Stomach (tissue), 9 donors: ENCODE results near the gene PARD6G. TPM values are rescaled to one million over a fixed set of nuclear protein-coding genes. Genes with fewer than 3 reads are reported as not detected.
A peak's percentile ranks its signal among the peaks of the same experiment; 100 is the strongest.

Experiments used
- DNase-seq, 2 donors: peaks; one replicate each; pipeline versions ENCODE4 v3.0.0 to v3.0.0-alpha.2; 2013 to 2019
- H3K27ac ChIP-seq, 5 donors: fragments of 200-600 bp in 4 of 5; sonication (generic) in 4 of 5; one replicate each; pipeline ENCODE4 v1.5.1; 2013 to 2019; ENCODE audit warnings: mild to moderate bottlenecking in 1 of 5, moderate library complexity in 1 of 5
- H3K27me3 ChIP-seq, 3 donors: fragments of 200-600 bp; sonication (generic); one replicate each; pipeline ENCODE4 v1.5.1; 2017 to 2019; ENCODE audit warnings: mixed run types in 1 of 3
- H3K36me3 ChIP-seq, 4 donors: fragments of 200-600 bp; sonication (generic); 1 replicate in 3 of 4; 2 replicates in 1 of 4; pipeline ENCODE4 v1.5.1; 2016 to 2019
- H3K4me1 ChIP-seq, 4 donors: fragments of 200-600 bp; sonication (generic); one replicate each; pipeline ENCODE4 v1.5.1; 2016 to 2019
- H3K4me3 ChIP-seq, 4 donors: fragments of 200-600 bp; sonication (generic) in 3 of 4; one replicate each; pipeline ENCODE4 v1.5.1; 2016 to 2019; ENCODE audit warnings: mild to moderate bottlenecking in 1 of 4
- H3K9me3 ChIP-seq, 4 donors: fragments of 200-600 bp; sonication (generic); one replicate each; pipeline ENCODE4 v1.5.1; 2016 to 2019
- EP300 ChIP-seq: sonication (generic); formaldehyde crosslinking; IDR thresholded peaks from one replicate; pipeline ENCODE4 v1.6.1; 2017; ENCODE audit warnings: antibody characterized with exemption
- POLR2A ChIP-seq, 4 donors: fragments of 450-650 bp; IDR thresholded peaks; one replicate each; pipeline ENCODE4 v1.6.1; 2016; ENCODE audit warnings: antibody characterized with exemption in 4 of 4, control low read depth in 2 of 4, mild to moderate bottlenecking in 1 of 4, moderate library complexity in 1 of 4
- POLR2AphosphoS5 ChIP-seq, 3 donors: sonication (generic); formaldehyde crosslinking; IDR thresholded peaks; one replicate each; pipeline ENCODE4 v1.6.1; 2016; ENCODE audit warnings: antibody characterized with exemption in 3 of 3
- WGBS, 5 donors: extraction: QIAGEN DNeasy Blood & Tissue Kit in 3 of 5; methylation state at CpG; one replicate each; pipeline versions ENCODE4 v1.1.5 to v1.1.7; 2013 to 2018; 5-methylcytosine and 5-hydroxymethylcytosine counted together
- intact Hi-C: fragments of 100-400 bp; cut with DNase I; formaldehyde crosslinking; loops from one replicate; pipeline ENCODE4 v1.15.1; 2023; ENCODE audit warnings: low total_unique reads
- polyA plus RNA-seq, 3 donors: library from polyadenylated mRNA; stranded (reverse); fragments of 200-250 nt; gene quantifications; one replicate each; pipeline ENCODE4 v1.2.3, GENCODE V29; 2013
- total RNA-seq, 5 donors: library from RNA; depleted of rRNA; stranded (reverse); fragments of >200 nt; gene quantifications; one replicate each; pipeline versions ENCODE4 v1.1.0 to v1.2.3, GENCODE V29; 2014 to 2016
- TF ChIP-seq, protein P1 (sequence below), 7 experiments: fragments of 450-650 bp in 4 of 7; fragments of 200-600 bp in 3 of 7; sonication (generic) in 3 of 7; IDR thresholded peaks; one replicate each; pipeline ENCODE4 v1.5.1; 2016 to 2019; ENCODE audit warnings: antibody characterized with exemption in 7 of 7, control low read depth in 2 of 7, mild to moderate bottlenecking in 1 of 7
- donor health status: healthy with polysubstance abuse.
- donor health status: Bipolar disorder and iron deficiency.
- donor health status: healthy.

Gene PARD6G
- total and polyA plus RNA-seq, 8 donors: 1.5 to 15.9 (median 3.9) TPM

GRCh38 chr18:80197528-80197927 lies 49.8 kb downstream of the PARD6G start:
- Histone ChIP-seq H3K36me3 (no peaks in the 10 kb centered on the region), H3K4me1 (no peaks in the 10 kb centered on the region), H3K27ac (peak overlapping the region in 1 of 5 donors; percentile 39), H3K27me3 (no peaks in the 10 kb centered on the region), H3K4me3 (no peak overlapping the region), H3K9me3 (no peaks in the 10 kb centered on the region)
- no peak for TF ChIP-seq POLR2A (IDR thresholded peaks at IDR 0.05)
- no peak for TF ChIP-seq POLR2AphosphoS5 (IDR thresholded peaks at IDR 0.05)
- TF ChIP-seq, protein P1, sequence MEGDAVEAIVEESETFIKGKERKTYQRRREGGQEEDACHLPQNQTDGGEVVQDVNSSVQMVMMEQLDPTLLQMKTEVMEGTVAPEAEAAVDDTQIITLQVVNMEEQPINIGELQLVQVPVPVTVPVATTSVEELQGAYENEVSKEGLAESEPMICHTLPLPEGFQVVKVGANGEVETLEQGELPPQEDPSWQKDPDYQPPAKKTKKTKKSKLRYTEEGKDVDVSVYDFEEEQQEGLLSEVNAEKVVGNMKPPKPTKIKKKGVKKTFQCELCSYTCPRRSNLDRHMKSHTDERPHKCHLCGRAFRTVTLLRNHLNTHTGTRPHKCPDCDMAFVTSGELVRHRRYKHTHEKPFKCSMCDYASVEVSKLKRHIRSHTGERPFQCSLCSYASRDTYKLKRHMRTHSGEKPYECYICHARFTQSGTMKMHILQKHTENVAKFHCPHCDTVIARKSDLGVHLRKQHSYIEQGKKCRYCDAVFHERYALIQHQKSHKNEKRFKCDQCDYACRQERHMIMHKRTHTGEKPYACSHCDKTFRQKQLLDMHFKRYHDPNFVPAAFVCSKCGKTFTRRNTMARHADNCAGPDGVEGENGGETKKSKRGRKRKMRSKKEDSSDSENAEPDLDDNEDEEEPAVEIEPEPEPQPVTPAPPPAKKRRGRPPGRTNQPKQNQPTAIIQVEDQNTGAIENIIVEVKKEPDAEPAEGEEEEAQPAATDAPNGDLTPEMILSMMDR (IDR thresholded peaks at IDR 0.05): no peak
- TF ChIP-seq EP300: no peak
- DNase-seq: no peak
- intact Hi-C loops: no loop called here
- 61 to 79% (median 69%) methylated on average over 4 of the region's 4 CpGs for WGBS, 5 donors

- H3K36me3 ChIP-seq: no peaks in the 10 kb centered on the region
- no peaks in the 10 kb centered on the region for H3K9me3 ChIP-seq
- peak in 1 of 2 donors; percentile 51 for DNase-seq
- TF ChIP-seq POLR2AphosphoS5 (IDR thresholded peaks at IDR 0.05): no peak
- TF ChIP-seq, protein P1 (IDR thresholded peaks at IDR 0.05): no peak
- TF ChIP-seq POLR2A (IDR thresholded peaks at IDR 0.05): no peak
- no peak for TF ChIP-seq EP300
- H3K4me1 ChIP-seq: no peaks in the 10 kb centered on the region
- 56 to 64% (median 64%) methylated on average over 13 of the region's 13 CpGs for WGBS, 5 donors
- no peaks in the 10 kb centered on the region for H3K27me3 ChIP-seq
- no peak overlapping the region for H3K4me3 ChIP-seq
- H3K27ac ChIP-seq: peak overlapping the region in 1 of 5 donors; percentile 39
- intact Hi-C loops: no loop called here
Observed at GRCh38 chr18:80196528-80197320, 50.6 kb downstream of the PARD6G start.

DNA sequence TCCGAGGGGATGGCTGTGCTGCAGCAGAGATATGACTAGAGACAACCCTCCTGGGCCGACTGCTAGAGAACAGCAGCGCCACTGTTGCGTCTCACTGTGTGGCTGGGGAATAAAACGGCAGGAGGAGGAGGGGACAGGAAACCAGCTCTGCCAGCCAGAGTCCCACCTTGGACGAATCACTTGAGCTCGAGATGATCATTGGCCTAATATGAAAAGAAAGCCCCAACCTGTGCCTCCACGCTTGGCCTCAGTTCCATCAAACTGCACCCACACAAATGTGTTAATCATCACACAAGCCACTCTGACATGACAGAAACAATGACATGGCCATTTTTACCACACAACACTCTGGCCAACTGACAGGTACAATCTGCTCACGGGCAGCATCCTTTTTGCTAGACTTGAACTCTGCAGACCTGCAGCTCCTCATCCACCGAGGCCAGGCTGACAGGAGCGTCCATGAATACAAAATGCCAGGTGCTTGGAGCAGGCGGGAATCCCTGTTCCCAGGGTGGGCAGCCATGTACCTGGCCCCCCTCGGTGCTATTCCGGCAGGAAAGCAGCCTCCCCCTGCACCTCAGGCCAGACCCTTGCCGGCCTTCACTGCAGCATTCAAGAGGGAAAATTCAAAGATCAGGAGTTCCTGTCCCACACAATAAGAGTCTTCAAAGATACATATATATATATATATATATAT lies 52.3 kb downstream of the PARD6G start:
- TF ChIP-seq, protein P1 (IDR thresholded peaks at IDR 0.05): no peak
- TF ChIP-seq EP300 (no peak), POLR2A (IDR thresholded peaks at IDR 0.05) (no peak), POLR2AphosphoS5 (IDR thresholded peaks at IDR 0.05) (no peak)
- H3K9me3 ChIP-seq: no peaks in the 10 kb centered on the region
- H3K27ac ChIP-seq: no peak overlapping the region
- H3K27me3 ChIP-seq: no peaks in the 10 kb centered on the region
- no peak for DNase-seq
- intact Hi-C loops: no loop called here
- no peak overlapping the region for H3K4me3 ChIP-seq
- H3K36me3 ChIP-seq: no peaks in the 10 kb centered on the region
- H3K4me1 ChIP-seq: no peaks in the 10 kb centered on the region
- WGBS, 5 donors: 73 to 84% (median 81%) methylated on average over 15 of the region's 15 CpGs

DNA sequence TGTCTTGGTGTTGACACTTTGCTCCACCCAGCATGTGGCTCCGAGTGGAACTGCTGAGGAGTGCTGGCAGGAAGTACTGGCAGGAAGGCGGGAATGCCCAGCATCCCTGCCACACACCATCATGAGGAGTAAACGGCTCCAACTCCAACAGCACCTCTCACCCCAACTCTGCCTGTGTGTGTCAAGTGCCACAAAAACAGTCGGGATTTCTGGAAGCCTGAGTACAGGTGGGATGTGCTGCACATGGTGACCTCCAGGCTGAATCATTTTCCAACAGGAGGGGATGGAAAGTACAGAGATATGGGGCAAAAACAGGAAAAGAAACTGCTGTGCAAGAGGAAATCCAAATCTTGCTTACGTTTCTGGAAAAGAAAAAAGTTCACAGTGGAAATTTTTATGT lies 53.6 kb downstream of the PARD6G start:
- WGBS, 5 donors: 50 to 65% (median 59%) methylated on average over 5 of the region's 5 CpGs
- Histone ChIP-seq H3K4me3 (no peak overlapping the region), H3K27ac (no peak overlapping the region), H3K36me3 (no peaks in the 10 kb centered on the region), H3K9me3 (no peaks in the 10 kb centered on the region), H3K4me1 (no peaks in the 10 kb centered on the region), H3K27me3 (no peaks in the 10 kb centered on the region)
- intact Hi-C loops: no loop called here
- TF ChIP-seq EP300 (no peak), POLR2AphosphoS5 (IDR thresholded peaks at IDR 0.05) (no peak)
- no peak for DNase-seq
